RWPE1 (cell line): ENCODE measurements around the gene CCNT1.
"Not testable (repeated sequence)": the region's sequence is repeated elsewhere in the genome, so short reads cannot be mapped to it uniquely, and the experiment has no call there.

ENCODE experiments used
- CTCF ChIA-PET: fragments of 350-600 bp; sonication (Branson Sonifier 250); formaldehyde crosslinking; extraction: SDS; loops from one replicate; lab custom pipeline; 2021; lab: Yijun Ruan, JAX
- POLR2A ChIA-PET: fragments of 400-600 bp; formaldehyde crosslinking; extraction: SDS; loops from one replicate; lab custom pipeline; 2020; ENCODE audit warnings: antibody characterized with exemption; ENCODE audit not compliant: low non-redundant PET; lab: Yijun Ruan, JAX
- DNase-seq: peaks from one replicate; pipeline ENCODE4 v3.0.0; 2012; ENCODE audit warnings: low spot score
- H3K27ac ChIP-seq: fragments of 450-650 bp; 2 replicates; pipeline ENCODE4 v1.5.1; 2017
- TF ChIP-seq, protein P1 (sequence below): fragments of 450-650 bp; conservative IDR thresholded peaks from 2 replicates; pipeline ENCODE4 v1.5.1; 2017; ENCODE audit warnings: low read depth, mild to moderate bottlenecking

Gene CCNT1

DNA sequence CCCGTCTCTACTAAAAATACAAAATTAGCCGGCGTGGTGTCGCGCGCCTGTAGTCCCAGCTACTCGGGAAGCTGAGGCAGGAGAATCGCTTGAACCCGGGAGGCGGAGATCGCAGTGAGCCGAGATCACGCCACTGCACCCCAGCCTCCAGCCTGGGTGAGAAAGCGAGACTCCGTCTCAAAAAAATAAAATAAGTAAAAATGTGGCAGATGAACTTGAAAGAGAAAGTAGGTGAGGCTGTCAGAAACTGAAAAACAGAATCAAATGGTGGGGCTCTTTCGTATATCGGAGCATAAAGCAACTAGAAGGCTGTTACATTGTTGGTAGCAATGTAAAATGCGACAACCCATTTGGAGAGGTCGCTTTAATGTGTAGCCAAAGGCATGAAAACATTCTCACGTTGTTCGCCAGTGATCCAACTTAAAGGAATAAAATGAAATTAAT is 767 bp upstream of the CCNT1 start:
- ChIA-PET POLR2A (no interaction called here), CTCF (no interaction called here)
- no peak for DNase-seq
- H3K27ac ChIP-seq = peak overlapping the region; percentile 93
- TF ChIP-seq, protein P1, sequence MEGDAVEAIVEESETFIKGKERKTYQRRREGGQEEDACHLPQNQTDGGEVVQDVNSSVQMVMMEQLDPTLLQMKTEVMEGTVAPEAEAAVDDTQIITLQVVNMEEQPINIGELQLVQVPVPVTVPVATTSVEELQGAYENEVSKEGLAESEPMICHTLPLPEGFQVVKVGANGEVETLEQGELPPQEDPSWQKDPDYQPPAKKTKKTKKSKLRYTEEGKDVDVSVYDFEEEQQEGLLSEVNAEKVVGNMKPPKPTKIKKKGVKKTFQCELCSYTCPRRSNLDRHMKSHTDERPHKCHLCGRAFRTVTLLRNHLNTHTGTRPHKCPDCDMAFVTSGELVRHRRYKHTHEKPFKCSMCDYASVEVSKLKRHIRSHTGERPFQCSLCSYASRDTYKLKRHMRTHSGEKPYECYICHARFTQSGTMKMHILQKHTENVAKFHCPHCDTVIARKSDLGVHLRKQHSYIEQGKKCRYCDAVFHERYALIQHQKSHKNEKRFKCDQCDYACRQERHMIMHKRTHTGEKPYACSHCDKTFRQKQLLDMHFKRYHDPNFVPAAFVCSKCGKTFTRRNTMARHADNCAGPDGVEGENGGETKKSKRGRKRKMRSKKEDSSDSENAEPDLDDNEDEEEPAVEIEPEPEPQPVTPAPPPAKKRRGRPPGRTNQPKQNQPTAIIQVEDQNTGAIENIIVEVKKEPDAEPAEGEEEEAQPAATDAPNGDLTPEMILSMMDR = no peak

DNA sequence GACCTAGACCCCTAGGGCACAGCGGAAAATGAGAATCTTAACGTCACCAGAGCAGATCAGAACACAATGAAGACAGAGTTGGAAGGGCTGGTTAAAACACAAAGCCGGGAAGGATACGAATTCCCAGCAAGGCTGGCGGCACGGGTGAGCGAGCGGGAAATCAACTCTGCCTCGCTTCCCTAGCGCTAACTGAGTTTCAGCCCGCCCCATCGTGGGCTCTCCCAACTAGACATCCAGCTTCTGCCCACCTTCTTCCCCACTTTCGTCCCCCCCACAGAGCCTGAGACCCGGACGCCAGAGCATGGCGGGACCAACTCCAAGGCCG is 377 bp downstream of the CCNT1 start:
- ChIA-PET POLR2A (interaction anchor here (0.6 kb wide), 1 partner anchor 1400 kb away, joined by 3 read pairs; no protein-coding TSS in a partner anchor), CTCF (interaction anchor here (0.6 kb wide), 1 partner anchor 87 kb away, joined by 4 read pairs; no protein-coding TSS in a partner anchor)
- TF ChIP-seq, protein P1 = no peak
- peak overlapping the region; percentile 93 for H3K27ac ChIP-seq
- no peak for DNase-seq

DNA sequence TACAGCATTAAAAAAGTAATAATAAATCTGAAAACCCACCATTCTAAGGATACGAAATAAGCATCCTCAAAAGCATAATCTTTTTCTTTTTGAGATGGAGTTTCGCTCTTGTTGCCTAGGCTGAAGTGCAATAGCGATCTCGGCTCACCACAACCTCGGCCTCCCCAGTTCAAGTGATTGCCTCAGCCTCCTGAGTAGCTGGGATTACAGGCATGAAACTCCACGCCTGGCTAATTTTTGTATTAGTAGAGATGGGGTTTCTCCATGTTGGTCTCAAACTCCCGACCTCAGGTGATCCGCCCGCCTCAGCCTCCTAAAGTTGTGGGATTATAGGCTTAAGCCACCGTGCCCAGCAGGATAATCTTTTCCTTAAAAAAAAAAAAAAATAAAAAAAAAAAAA is 4.3 kb downstream of the CCNT1 start:
- DNase-seq = no peak
- CTCF ChIA-PET = no interaction called here
- TF ChIP-seq, protein P1 = no peak
- POLR2A ChIA-PET = no interaction called here
- H3K27ac ChIP-seq = no peak overlapping the region

DNA sequence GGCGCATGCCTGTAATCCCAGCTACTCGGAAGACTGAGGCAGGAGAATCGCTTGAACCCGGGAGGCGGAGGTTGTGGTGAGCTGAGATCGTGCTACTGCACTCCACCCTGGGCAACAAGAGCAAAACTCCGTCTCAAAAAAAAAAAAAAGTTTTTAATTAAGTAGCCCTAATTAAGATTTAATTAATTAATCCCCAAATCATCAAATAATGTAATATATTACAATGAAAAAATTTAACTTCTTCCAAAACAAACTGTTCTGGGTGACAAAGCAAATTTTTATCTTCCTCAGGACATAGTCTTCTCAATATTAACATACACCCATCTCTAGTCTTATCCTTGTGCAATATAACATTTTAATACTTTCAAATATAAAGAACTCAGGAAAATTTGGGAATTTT is 17.7 kb downstream of the CCNT1 start:
- POLR2A ChIA-PET, CTCF ChIA-PET, DNase-seq, H3K27ac ChIP-seq: not testable (repeated sequence)

DNA sequence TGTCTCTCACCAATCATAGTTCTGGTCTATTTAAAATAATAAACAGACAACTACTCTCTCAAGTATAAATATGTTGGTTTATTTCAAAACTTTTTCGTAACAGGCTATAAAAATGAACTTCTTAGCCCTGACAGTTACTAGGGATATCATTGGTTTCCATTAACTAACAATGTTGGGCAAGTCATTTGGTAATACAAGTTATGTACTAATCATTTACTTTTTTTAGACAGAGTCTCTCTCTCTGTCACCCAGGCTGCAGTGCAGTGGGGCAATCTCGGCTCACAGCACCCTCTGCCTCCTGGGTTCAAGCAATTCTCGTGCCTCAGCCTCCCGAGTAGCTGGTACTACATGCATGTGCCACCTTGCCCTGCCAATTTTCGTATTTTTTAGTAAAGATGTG is 19.9 kb downstream of the CCNT1 start:
- POLR2A ChIA-PET = no interaction called here
- TF ChIP-seq, protein P1 = no peak
- CTCF ChIA-PET = interaction anchor here (0.7 kb wide), 1 partner anchor 131 kb away, joined by 10 read pairs; no protein-coding TSS in a partner anchor
- H3K27ac ChIP-seq = no peak overlapping the region
- DNase-seq = no peak

DNA sequence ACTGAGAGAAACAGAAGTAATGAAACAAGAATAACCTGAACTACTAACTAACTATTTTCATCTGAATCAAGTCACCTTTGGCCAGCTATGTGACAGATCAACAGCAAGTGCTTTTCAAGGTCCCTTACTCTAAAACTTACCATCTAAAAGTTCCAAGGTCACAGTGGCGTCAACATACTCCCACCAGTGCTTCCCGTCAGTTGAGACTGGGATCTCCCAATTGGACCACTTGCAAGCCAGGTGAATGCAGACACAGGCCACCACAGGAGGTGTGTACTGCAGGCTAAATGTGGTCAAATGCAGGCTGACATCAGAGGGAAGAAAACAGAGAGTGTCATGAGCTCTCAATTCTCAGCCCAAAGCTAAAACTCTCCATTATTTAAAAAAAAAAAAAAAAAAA is 20.6 kb downstream of the CCNT1 start:
- no peak overlapping the region for H3K27ac ChIP-seq
- ChIA-PET POLR2A (no interaction called here), CTCF (no interaction called here)
- no peak for DNase-seq
- TF ChIP-seq, protein P1 = no peak

DNA sequence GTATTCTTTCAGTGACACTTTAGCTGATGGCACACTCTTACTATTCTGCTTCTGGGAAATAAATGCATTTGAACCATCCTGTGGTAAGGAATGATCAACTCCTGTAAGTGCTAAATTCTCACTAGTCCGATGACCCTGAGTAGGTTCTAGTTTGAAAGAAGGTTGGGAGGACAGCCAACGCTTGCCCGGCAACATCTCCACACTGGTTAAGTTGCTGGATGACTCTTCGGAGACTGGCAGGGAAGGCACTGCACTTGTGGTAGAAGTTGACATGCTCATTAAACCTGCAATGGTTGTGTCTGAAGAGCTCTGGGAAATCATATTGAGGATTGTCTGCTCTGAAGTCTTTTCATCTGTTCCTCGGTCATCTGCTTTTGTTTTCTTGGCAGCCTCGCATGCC is 22.5 kb downstream of the CCNT1 start:
- no peak for DNase-seq
- TF ChIP-seq, protein P1 = no peak
- POLR2A ChIA-PET = no interaction called here
- CTCF ChIA-PET = no interaction called here
- H3K27ac ChIP-seq = no peak overlapping the region
